HepG2 (cell line): ENCODE measurements around the gene SLC34A3. TPM values are rescaled to one million over a fixed set of nuclear protein-coding genes. Genes with fewer than 3 reads are reported as not detected.

Experiments used
- CEBPG ChIP-seq: IDR thresholded peaks from 2 replicates; pipeline ENCODE4 v1.6.1; 2016
- EZH2 ChIP-seq: conservative IDR thresholded peaks from 2 replicates; pipeline ENCODE4 v1.6.1; 2012; ENCODE audit warnings: mild to moderate bottlenecking, low read depth, low read length, moderate library complexity
- HNF1B ChIP-seq: sonication (generic); formaldehyde crosslinking; IDR thresholded peaks from 2 replicates; pipeline ENCODE4 v1.5.1; 2020; ENCODE audit warnings: mild to moderate bottlenecking, moderate library complexity, missing genetic modification reagents
- KAT2B ChIP-seq: fragments of 150-350 bp; IDR thresholded peaks from 2 replicates; pipeline ENCODE4 v1.6.1; 2014; ENCODE audit warnings: low read depth, low read length, borderline replicate concordance
- MEIS2 ChIP-seq: sonication (generic); formaldehyde crosslinking; IDR thresholded peaks from 2 replicates; pipeline ENCODE4 v1.9.0; 2021; ENCODE audit warnings: mild to moderate bottlenecking, missing genetic modification reagents
- SMYD3 ChIP-seq: sonication (generic); formaldehyde crosslinking; IDR thresholded peaks from 2 replicates; pipeline ENCODE4 v1.8.1; 2023; ENCODE audit warnings: mild to moderate bottlenecking, missing genetic modification reagents
- SNAPC2 ChIP-seq: sonication (generic); formaldehyde crosslinking; IDR thresholded peaks from 2 replicates; pipeline ENCODE4 v1.8.1; 2022; ENCODE audit warnings: mild to moderate bottlenecking, missing genetic modification reagents
- SP4 ChIP-seq: sonication (generic); formaldehyde crosslinking; IDR thresholded peaks from 2 replicates; pipeline ENCODE4 v1.8.1; 2023; ENCODE audit warnings: mild to moderate bottlenecking, missing genetic modification reagents
- SPEN ChIP-seq: sonication (generic); formaldehyde crosslinking; IDR thresholded peaks from 2 replicates; pipeline ENCODE4 v1.5.1; 2020; ENCODE audit warnings: low read depth, mild to moderate bottlenecking, missing genetic modification reagents
- YEATS2 ChIP-seq: sonication (generic); formaldehyde crosslinking; IDR thresholded peaks from 2 replicates; pipeline ENCODE4 v1.4.0; 2020; ENCODE audit warnings: missing genetic modification reagents, borderline replicate concordance
- ZBTB43 ChIP-seq: sonication (generic); formaldehyde crosslinking; conservative IDR thresholded peaks from 2 replicates; pipeline ENCODE4 v1.4.0; 2020; ENCODE audit warnings: missing genetic modification reagents
- ZNF263 ChIP-seq: sonication (generic); formaldehyde crosslinking; IDR thresholded peaks from 2 replicates; pipeline ENCODE4 v1.4.0; 2020; ENCODE audit warnings: missing genetic modification reagents
- ZNF264 ChIP-seq: sonication (generic); formaldehyde crosslinking; IDR thresholded peaks from 2 replicates; pipeline ENCODE4 v1.4.0; 2020; ENCODE audit warnings: missing genetic modification reagents
- ZNF3 ChIP-seq: IDR thresholded peaks from 2 replicates; pipeline ENCODE4 v1.7.0; 2017; ENCODE audit warnings: inconsistent platforms
- ZNF451 ChIP-seq: sonication (generic); formaldehyde crosslinking; IDR thresholded peaks from 2 replicates; pipeline ENCODE4 v1.5.0; 2020; ENCODE audit warnings: mild to moderate bottlenecking, missing genetic modification reagents
- ZNF512B ChIP-seq: sonication (generic); formaldehyde crosslinking; IDR thresholded peaks from 2 replicates; pipeline ENCODE4 v1.5.1; 2020; ENCODE audit warnings: missing genetic modification reagents, mild to moderate bottlenecking, borderline replicate concordance
- ZNF513 ChIP-seq: sonication (generic); formaldehyde crosslinking; conservative IDR thresholded peaks from 2 replicates; pipeline ENCODE4 v1.5.0; 2020; ENCODE audit warnings: missing genetic modification reagents
- ZSCAN29 ChIP-seq: sonication (generic); formaldehyde crosslinking; conservative IDR thresholded peaks from 2 replicates; pipeline ENCODE4 v1.4.0; 2020; ENCODE audit warnings: mild to moderate bottlenecking, missing genetic modification reagents
- ZSCAN30 ChIP-seq: sonication (generic); formaldehyde crosslinking; IDR thresholded peaks from 2 replicates; pipeline ENCODE4 v1.5.0; 2020; ENCODE audit warnings: mild to moderate bottlenecking, missing genetic modification reagents
- polyA plus RNA-seq, 8 experiments: library from polyadenylated mRNA; depleted of rRNA in 3 of 8; stranded (reverse) in 7 of 8; unstranded in 1 of 8; fragments of >200 nt; fragmentation: Illumina TruSeq in 4 of 8; extraction: Trizol in 4 of 8; gene quantifications; 2 replicates each; pipeline versions ENCODE4 v1.2.1 to v1.2.3, GENCODE V29; 2011 to 2016; ENCODE audit warnings: low read depth in 4 of 8, missing spikeins in 1 of 8, mixed read lengths in 1 of 8; ENCODE audit not compliant: insufficient read depth in 1 of 8
- total RNA-seq, 5 experiments: library from RNA; depleted of rRNA; stranded (reverse); fragments of >200 nt; fragmentation: Illumina TruSeq; extraction: Trizol; gene quantifications; 2 replicates each; pipeline ENCODE4 v1.2.3, GENCODE V29; 2016; ENCODE audit warnings: low read depth in 1 of 5

Gene SLC34A3
- total and polyA plus RNA-seq, 2 of the 13 experiments (the other 11 are each of a cell fraction or from before 2014, with no cell fraction given): 0.07 to 1.0 TPM

- TF ChIP-seq ZNF512B (CRISPR knock-in tag): no peak
- peak; percentile 87 for TF ChIP-seq ZNF264 (CRISPR knock-in tag)
- peak; percentile 18; the same call in 1 of the 2 replicates for TF ChIP-seq CEBPG (CRISPR knock-in tag)
- 0 out of 2 replicates have a peak, but pooled peaks have one; percentile 27 for TF ChIP-seq ZNF263 (CRISPR knock-in tag)
- TF ChIP-seq ZSCAN29 (CRISPR knock-in tag): 0 out of 2 replicates have a peak, but pooled peaks have one; percentile 50
- TF ChIP-seq ZNF451 (CRISPR knock-in tag): peak; percentile 81
- peak; percentile 37; the same call in 1 of the 2 replicates for TF ChIP-seq MEIS2 (CRISPR knock-in tag)
- no peak for TF ChIP-seq ZNF513 (CRISPR knock-in tag)
- peak; percentile 79; the same call in 1 of the 2 replicates for TF ChIP-seq YEATS2
- TF ChIP-seq ZNF3 (CRISPR knock-in tag): no peak
- peak; percentile 94 for TF ChIP-seq SP4
- TF ChIP-seq HNF1B (CRISPR knock-in tag): peak; percentile 92
- peak; percentile 33 for TF ChIP-seq ZBTB43 (CRISPR knock-in tag)
- peak; percentile 90 for TF ChIP-seq SPEN (CRISPR knock-in tag)
- TF ChIP-seq EZH2: no peak
- TF ChIP-seq KAT2B: no peak
- no peak for TF ChIP-seq ZSCAN30 (CRISPR knock-in tag)
- TF ChIP-seq SMYD3: 0 out of 2 replicates have a peak, but pooled peaks have one; percentile 22
- TF ChIP-seq SNAPC2 (CRISPR knock-in tag): peak; percentile 78; the same call in 1 of the 2 replicates
These were observed 30.1 kb upstream of the SLC34A3 start, which contains the start of gene TPRN (continued) for GRCh38 chr9:137200311-137201204.
